DOHH2 (cell line): ENCODE measurements around the gene TRIML1.

ENCODE experiments used
- H3F3A ChIP-seq: fragments of 200-600 bp; sonication (generic), shearing (Covaris generic); 2 replicates; pipeline ENCODE4 v1.6.0; 2016; ENCODE audit warnings: antibody characterized with exemption, mild to moderate bottlenecking; ENCODE audit not compliant: control insufficient read depth, insufficient read depth
- H3K27ac ChIP-seq: fragments of 200-600 bp; sonication (generic); 2 replicates; pipeline ENCODE4 v1.5.1; 2014; ENCODE audit warnings: low read depth, mild to moderate bottlenecking, low read length, moderate library complexity
- H3K27me3 ChIP-seq: fragments of 200-600 bp; sonication (generic); 2 replicates; pipeline ENCODE4 v1.6.1; 2014; ENCODE audit warnings: mild to moderate bottlenecking, low read length, mixed read lengths; ENCODE audit not compliant: control insufficient read depth
- H3K36me3 ChIP-seq: fragments of 200-600 bp; sonication (generic); 2 replicates; pipeline ENCODE4 v1.6.1; 2014; ENCODE audit warnings: mild to moderate bottlenecking, low read length, moderate library complexity, mixed read lengths; ENCODE audit not compliant: control insufficient read depth
- H3K4me1 ChIP-seq: fragments of 200-600 bp; sonication (generic); 2 replicates; pipeline ENCODE4 v1.6.1; 2014; ENCODE audit warnings: mild to moderate bottlenecking, low read length, mixed read lengths; ENCODE audit not compliant: control insufficient read depth
- H3K4me2 ChIP-seq: fragments of 200-600 bp; sonication (generic); 2 replicates; pipeline ENCODE4 v1.6.0; 2014; ENCODE audit warnings: mild to moderate bottlenecking, low read length, moderate library complexity
- H3K4me3 ChIP-seq: fragments of 200-600 bp; sonication (generic); 2 replicates; pipeline ENCODE4 v1.5.1; 2014; ENCODE audit warnings: mild to moderate bottlenecking, low read length, mixed read lengths
- H3K79me2 ChIP-seq: fragments of 200-600 bp; sonication (generic); 2 replicates; pipeline ENCODE4 v1.6.1; 2014; ENCODE audit warnings: mild to moderate bottlenecking, low read length, mixed read lengths; ENCODE audit not compliant: control insufficient read depth
- H3K9me2 ChIP-seq: fragments of 200-600 bp; sonication (generic); replicated peaks from 2 replicates; pipeline ENCODE4 v1.6.1; 2014; ENCODE audit warnings: mild to moderate bottlenecking, low read length, mixed read lengths; ENCODE audit not compliant: control insufficient read depth
- H3K9me3 ChIP-seq: fragments of 200-600 bp; sonication (generic); 2 replicates; pipeline ENCODE4 v1.6.1; 2014; ENCODE audit warnings: antibody characterized with exemption, low read length, mixed read lengths; ENCODE audit not compliant: control insufficient read depth, insufficient read depth
- H4K20me1 ChIP-seq: fragments of 200-600 bp; sonication (generic); 2 replicates; pipeline ENCODE4 v1.6.0; 2014; ENCODE audit warnings: low read depth, mild to moderate bottlenecking, antibody characterized with exemption, low read length, moderate library complexity; ENCODE audit not compliant: control insufficient read depth, insufficient read depth
- EZH2phosphoT487 ChIP-seq: fragments of 200-600 bp; sonication (generic); IDR thresholded peaks from 2 replicates; pipeline ENCODE4 v1.6.1; 2017; ENCODE audit warnings: borderline replicate concordance, mild to moderate bottlenecking, antibody characterized with exemption, low read length, moderate library complexity, mixed read lengths
- TF ChIP-seq, protein P1 (sequence below): fragments of 200-600 bp; sonication (generic); IDR thresholded peaks from one replicate; pipeline ENCODE4 v1.5.1; 2014; ENCODE audit warnings: antibody characterized with exemption, mild to moderate bottlenecking, low read depth, low read length; ENCODE audit not compliant: poor library complexity, severe bottlenecking

TRIML1 gene

DNA sequence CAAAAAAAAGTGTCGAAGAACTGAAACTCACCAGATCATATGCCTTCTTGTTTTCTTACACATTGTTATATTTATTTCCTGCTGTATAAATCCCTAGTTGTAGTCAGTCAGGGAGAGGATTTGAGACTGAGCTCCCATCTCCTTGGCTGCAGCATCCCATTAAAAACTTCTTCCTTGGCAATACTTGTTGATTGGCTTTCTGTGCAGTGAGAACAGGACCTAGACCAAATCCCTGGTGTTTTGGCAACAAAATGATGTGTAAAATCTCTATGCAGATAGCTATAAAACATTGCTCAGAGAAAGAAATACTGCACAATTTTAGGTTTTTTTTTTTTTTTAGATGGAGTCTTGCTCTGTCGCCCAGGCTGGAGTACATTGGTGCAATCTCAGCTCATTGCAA lies 47.9 kb downstream of the TRIML1 start:
- H3K4me2 ChIP-seq = no peak overlapping the region
- H3K4me1 ChIP-seq = no peaks in the 10 kb centered on the region
- H3K9me3 ChIP-seq = no peaks in the 10 kb centered on the region
- H3K27me3 ChIP-seq = no peaks in the 10 kb centered on the region
- H3K4me3 ChIP-seq = no peak overlapping the region
- no peaks in the 10 kb centered on the region for H4K20me1 ChIP-seq
- H3K79me2 ChIP-seq = no peaks in the 10 kb centered on the region
- H3K36me3 ChIP-seq = no peaks in the 10 kb centered on the region
- no peak overlapping the region for H3K27ac ChIP-seq
- H3F3A ChIP-seq = no peaks in the 10 kb centered on the region
- TF ChIP-seq, protein P1, sequence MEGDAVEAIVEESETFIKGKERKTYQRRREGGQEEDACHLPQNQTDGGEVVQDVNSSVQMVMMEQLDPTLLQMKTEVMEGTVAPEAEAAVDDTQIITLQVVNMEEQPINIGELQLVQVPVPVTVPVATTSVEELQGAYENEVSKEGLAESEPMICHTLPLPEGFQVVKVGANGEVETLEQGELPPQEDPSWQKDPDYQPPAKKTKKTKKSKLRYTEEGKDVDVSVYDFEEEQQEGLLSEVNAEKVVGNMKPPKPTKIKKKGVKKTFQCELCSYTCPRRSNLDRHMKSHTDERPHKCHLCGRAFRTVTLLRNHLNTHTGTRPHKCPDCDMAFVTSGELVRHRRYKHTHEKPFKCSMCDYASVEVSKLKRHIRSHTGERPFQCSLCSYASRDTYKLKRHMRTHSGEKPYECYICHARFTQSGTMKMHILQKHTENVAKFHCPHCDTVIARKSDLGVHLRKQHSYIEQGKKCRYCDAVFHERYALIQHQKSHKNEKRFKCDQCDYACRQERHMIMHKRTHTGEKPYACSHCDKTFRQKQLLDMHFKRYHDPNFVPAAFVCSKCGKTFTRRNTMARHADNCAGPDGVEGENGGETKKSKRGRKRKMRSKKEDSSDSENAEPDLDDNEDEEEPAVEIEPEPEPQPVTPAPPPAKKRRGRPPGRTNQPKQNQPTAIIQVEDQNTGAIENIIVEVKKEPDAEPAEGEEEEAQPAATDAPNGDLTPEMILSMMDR = no peak
- TF ChIP-seq EZH2phosphoT487 = no peak
- H3K9me2 ChIP-seq = no peaks in the 10 kb centered on the region

DNA sequence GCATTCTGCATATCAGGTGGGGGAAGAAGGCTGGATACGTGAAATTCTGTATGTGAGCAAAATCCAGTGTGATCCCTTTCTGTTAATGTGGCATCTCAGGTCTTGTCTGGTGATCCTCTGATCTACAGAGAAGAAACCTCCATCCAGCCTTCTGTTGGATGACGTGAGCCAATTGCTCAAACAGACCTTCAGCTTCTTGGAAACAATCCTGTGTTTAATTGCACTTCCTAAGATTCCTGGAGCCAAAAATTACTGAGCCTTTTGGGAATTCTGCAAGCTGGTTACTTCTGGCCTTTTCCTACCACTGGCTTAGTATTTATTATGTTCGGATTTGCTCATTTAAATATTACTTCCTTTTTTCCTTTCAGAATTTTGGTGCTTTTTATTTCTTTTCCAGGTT lies 51.2 kb downstream of the TRIML1 start:
- no peaks in the 10 kb centered on the region for H3K9me2 ChIP-seq
- H3K27ac ChIP-seq = no peak overlapping the region
- H3K4me1 ChIP-seq = no peaks in the 10 kb centered on the region
- TF ChIP-seq, protein P1 = no peak
- TF ChIP-seq EZH2phosphoT487 = no peak
- no peaks in the 10 kb centered on the region for H3K9me3 ChIP-seq
- H3K27me3 ChIP-seq = no peaks in the 10 kb centered on the region
- no peaks in the 10 kb centered on the region for H3F3A ChIP-seq
- no peak overlapping the region for H3K4me2 ChIP-seq
- no peaks in the 10 kb centered on the region for H4K20me1 ChIP-seq
- H3K36me3 ChIP-seq = no peaks in the 10 kb centered on the region
- H3K4me3 ChIP-seq = no peak overlapping the region
- no peaks in the 10 kb centered on the region for H3K79me2 ChIP-seq

DNA sequence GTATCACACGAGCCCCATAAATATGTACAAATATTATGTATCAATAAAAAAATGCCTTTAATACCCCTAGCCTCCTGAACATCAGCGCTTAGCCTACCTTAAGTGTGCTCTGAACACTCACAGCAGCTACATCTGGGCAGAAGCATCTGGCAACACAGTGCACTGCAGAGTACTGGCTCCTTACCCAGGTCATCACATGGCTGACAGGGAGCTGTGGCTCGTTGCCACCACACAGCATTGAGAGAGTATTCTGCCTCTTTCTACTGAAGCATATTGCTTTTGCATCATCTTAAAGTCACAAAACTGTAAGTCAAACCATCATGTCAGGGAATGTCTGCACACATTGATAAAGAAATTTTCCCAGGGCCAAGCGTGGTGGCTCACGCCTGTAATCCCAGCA lies 55.2 kb downstream of the TRIML1 start:
- Histone ChIP-seq H3K9me2 (no peaks in the 10 kb centered on the region), H3K79me2 (no peaks in the 10 kb centered on the region), H3K27ac (no peak overlapping the region), H3K36me3 (no peaks in the 10 kb centered on the region), H4K20me1 (no peaks in the 10 kb centered on the region), H3K4me3 (no peak overlapping the region), H3K4me2 (no peak overlapping the region), H3K27me3 (no peaks in the 10 kb centered on the region), H3K9me3 (no peaks in the 10 kb centered on the region), H3K4me1 (no peaks in the 10 kb centered on the region), H3F3A (no peaks in the 10 kb centered on the region)
- TF ChIP-seq, protein P1 = no peak
- TF ChIP-seq EZH2phosphoT487 = no peak
